ENCODE results near the gene OSMR. TPM values are rescaled to one million over a fixed set of nuclear protein-coding genes. Genes with fewer than 3 reads are reported as not detected.

OSMR gene
- total RNA-seq (2014; rRNA removed; shearing (Covaris generic)): not detected in 2 replicates

DNA sequence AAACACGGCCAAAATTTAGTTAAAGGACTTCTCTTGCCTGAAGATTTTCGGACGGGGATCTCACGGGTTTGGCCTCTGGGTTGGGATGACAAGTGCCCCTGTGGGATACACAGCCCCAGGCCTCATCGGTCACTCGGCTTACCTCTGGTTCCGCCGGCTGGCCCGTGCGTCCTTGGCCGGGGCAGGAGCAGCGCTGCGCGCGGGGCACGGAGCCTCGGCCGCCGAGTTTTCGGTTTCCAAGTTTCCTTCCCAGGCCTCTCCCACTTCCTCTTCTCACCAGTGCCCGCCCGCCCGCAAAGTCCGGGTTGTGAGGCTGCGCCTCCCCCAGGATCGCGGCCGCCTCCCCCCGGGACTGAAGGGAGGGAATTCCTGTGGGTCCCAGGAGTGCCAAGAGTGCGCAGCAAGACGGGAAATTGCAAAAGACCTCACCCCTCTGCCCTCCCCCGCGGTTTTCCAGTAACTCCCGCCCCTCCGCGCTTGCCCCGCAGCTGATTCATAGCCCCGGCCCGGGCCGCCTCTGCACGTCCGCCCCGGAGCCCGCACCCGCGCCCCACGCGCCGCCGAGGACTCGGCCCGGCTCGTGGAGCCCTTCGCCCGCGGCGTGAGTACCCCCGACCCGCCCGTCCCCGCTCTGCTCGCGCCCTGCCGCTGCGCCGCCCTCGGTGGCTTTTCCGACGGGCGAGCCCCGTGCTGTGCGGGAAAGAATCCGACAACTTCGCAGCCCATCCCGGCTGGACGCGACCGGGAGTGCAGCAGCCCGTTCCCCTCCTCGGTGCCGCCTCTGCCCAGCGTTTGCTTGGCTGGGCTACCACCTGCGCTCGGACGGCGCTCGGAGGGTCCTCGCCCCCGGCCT lies at the start of gene OSMR:
Gene OSMR, plus strand, starts transcription at position 487 of the 853 bp plus-strand sequence. CDS start 23,033 bp downstream, outside the sequence.
- in situ Hi-C loops (cut with HindIII; ENCODE audit: low sequenced_read_pairs): no loop called here
- DNase-seq (ENCODE audit: low spot score): no peak

DNA sequence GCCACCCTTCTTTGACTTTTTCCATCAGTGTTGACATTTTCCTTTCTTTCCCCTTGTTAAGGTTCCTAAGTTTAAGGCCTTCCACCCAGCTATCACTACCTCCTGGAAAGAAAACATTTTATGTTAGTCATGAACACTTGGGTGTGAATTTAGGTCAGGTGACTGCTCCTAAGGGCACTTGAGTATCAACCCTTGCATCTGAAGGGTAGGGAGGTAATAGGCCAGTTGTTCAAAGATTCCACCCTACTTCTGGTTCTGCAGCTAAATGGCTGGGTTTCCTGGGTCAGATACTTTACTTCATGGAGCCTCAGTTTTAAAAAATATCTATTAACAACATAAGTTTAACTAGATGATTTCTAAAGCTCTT lies 49.1 kb upstream of the OSMR start:
- DNase-seq (ENCODE audit: low spot score): no peak
- in situ Hi-C loops (cut with HindIII; ENCODE audit: low sequenced_read_pairs): no loop called here

DNA sequence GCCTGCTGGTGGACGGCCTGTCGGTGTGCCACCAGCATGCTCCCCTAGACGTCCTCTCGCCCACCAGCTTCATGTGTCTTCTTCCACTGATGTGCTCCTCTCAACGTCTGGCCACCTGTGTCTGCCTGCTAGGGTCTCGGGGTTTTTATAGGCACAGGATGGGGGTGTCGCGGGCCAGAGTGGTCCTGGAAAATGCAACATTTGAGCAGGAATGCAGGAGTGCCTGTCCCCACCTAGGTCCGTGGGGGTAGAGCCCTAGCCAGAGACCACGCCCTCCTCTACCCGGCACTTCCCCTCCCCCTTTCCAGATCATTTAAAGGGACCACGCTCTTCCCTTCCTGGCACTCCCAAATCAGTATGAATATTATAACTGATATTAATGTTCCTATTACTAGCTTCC lies 48.0 kb upstream of the OSMR start:
- DNase-seq (ENCODE audit: low spot score): no peak
- in situ Hi-C loops (cut with HindIII; ENCODE audit: low sequenced_read_pairs): no loop called here

DNA sequence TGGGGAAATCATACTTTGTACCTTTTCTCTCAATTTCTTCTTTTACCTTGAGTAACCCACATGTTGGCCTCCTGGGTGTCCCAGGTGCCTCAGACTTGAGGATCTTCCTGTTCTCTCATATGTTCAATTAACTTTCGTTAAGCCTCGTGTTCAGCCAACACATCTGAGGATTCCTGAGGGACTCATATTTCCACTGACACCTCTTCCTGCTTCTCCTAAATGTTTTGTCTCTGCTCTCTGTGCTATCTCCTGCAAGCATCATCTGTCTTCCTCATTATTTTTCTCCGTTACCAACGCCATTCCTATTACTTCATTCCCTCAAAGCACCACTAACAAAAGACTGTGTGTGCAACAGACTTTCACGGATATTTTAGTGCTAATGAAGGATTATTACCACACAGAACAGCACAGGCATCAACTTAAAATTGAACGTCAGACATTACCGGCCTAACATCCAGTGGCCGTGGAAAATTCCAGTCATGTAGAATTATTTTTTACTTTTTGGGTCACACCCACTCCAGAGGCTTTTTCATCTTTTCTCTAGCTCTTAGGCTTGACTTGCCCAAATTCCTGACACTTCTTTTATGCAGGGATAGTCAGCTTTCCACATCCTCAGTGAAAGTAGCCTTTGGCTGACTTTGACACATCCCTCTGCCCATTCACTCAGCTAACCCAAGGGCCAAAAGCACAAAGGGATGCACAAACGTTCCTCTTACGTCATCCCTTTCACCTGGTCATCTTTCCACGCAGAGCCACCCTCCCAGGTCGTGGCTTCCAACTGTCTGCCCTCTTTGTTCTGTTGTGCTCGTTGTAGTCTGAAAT lies 46.0 kb upstream of the OSMR start:
- DNase-seq (ENCODE audit: low spot score): no peak
- in situ Hi-C loops (cut with HindIII; ENCODE audit: low sequenced_read_pairs): loop anchor here (10.0 kb wide), 1 partner anchor 355 kb away; no protein-coding TSS in a partner anchor

DNA sequence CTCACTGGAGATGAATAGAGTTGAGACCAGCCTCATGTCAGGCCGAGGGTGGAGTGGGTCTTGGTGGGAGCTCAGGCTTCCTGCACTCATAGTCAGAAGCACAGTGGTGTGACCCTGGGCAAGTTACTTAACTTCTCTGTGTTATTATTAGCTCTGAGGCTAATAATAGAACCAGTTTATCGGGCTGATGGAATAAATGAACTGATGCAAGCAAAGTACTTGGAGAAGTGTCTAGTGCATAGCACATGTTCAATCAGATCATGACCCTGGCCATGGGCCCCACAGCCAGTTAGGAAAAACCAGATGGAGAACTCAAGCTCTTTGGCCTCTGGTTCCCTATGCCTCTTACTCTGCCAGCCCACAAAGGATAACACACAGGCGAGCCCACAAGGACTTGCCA lies 45.3 kb upstream of the OSMR start:
- DNase-seq (ENCODE audit: low spot score): no peak
- in situ Hi-C loops (cut with HindIII; ENCODE audit: low sequenced_read_pairs): loop anchor here (10.0 kb wide), 1 partner anchor 356 kb away; no protein-coding TSS in a partner anchor

DNA sequence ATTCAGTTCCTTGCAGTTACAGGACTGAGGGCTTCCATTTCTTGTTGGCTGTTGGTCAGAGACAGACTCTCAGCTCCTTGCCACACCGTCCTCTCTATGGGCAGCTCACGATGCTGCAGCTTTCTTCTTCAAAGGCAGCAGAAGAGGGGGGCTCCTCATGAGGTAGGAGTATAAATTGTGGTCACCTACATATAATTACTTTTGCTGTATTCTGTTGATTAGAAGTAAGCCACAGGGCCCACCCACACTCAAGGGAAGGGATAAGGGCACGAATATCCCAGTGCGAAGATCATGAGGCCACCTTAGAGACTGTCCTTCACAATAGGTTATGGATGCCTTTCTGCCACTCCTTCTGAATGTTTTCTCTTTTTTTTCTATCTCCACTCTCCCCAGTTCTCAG lies 43.7 kb upstream of the OSMR start:
- in situ Hi-C loops (cut with HindIII; ENCODE audit: low sequenced_read_pairs): loop anchor here (10.0 kb wide), 1 partner anchor 357 kb away; no protein-coding TSS in a partner anchor
- no peak for DNase-seq (ENCODE audit: low spot score)

DNA sequence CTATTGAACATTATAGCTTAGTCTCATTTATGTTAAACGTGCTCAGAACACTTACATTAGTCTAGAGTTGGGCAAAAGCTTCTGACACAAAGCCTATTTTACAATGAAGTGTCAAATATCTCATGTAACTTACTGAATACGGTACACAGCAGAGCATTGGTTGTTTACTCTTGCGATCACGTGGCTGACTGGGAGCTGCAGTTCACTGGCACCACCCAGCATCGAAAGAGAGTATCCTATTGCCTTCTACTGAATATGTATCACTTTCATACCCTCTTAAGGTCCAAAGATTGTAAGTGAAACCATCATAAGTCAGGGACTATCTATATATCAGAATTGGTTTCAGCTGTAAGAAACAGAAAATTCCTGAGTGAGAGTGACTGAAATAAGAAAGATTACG lies 42.6 kb upstream of the OSMR start:
- DNase-seq (ENCODE audit: low spot score): no peak
- in situ Hi-C loops (cut with HindIII; ENCODE audit: low sequenced_read_pairs): loop anchor here (10.0 kb wide), 1 partner anchor 358 kb away; no protein-coding TSS in a partner anchor

DNA sequence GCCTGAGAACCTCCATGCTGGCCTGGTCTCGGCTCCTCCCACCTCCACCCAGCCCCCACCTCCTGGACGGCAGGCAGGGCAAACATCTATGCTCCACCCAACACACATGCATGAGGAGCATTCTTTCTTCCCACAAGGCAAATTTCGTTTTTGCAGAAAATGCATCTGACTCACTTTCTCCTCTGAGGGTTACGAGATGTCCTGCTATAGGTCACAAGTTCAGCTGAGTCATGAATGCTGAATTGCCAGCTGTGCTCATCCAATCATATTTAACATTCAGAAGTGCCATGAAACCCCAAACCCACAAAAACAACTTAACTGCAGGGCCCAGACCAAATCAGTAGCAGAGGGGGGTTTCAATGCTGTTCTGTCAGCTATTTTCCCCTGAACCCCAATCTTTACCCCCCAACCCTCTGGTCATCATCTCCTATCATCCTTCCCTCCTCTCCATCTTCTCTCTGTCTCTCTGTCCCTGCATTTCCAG lies 39.0 kb upstream of the OSMR start:
- in situ Hi-C loops (cut with HindIII; ENCODE audit: low sequenced_read_pairs): loop anchor here (10.0 kb wide), 1 partner anchor 362 kb away; no protein-coding TSS in a partner anchor

DNA sequence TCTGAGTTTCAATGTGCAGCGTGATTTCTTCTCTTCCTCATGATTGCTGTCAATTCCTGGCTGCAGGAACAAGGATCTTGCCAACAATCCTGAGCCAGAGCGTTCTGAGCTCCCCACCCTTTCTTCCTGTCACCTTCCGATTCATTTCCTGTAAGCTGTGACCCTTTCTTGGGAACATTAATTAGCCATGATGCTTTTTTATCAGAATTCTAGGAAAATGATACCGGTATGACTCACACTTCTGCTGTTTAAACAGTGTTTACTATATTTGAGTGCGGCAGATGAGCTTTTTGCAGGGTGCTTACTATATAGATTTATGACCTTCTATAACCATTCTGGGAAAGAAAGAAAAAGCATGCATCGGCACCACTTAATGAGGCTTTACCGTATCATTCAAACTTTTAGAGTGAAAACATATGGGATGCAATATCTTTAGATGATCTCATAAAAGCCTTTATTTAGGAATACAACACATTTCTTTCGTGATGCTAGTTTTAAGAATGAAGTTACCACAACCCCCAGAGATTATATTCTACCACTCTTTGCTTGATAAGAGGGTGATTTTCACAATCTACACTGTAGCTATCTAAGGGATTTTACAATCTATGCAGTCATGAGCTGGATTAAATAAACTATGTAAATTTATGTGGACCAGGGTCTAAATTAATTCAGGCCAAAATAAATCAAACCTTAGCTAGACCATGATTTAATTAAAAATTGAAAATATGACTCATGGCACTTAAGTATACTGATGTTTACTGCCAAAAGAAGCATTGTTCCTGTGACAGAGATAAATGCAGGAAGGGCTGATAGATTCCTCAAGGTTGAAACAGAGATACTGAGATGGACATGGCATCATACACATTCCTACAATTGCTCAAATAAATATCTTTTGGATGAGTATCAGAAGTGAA lies 38.0 kb upstream of the OSMR start:
- no peak for DNase-seq (ENCODE audit: low spot score)
- in situ Hi-C loops (cut with HindIII; ENCODE audit: low sequenced_read_pairs): loop anchor here (10.0 kb wide), 1 partner anchor 363 kb away; no protein-coding TSS in a partner anchor

More for the DNA sequence above, 39.0 kb upstream of the OSMR start:
- no peak for DNase-seq (ENCODE audit: low spot score)

DNA sequence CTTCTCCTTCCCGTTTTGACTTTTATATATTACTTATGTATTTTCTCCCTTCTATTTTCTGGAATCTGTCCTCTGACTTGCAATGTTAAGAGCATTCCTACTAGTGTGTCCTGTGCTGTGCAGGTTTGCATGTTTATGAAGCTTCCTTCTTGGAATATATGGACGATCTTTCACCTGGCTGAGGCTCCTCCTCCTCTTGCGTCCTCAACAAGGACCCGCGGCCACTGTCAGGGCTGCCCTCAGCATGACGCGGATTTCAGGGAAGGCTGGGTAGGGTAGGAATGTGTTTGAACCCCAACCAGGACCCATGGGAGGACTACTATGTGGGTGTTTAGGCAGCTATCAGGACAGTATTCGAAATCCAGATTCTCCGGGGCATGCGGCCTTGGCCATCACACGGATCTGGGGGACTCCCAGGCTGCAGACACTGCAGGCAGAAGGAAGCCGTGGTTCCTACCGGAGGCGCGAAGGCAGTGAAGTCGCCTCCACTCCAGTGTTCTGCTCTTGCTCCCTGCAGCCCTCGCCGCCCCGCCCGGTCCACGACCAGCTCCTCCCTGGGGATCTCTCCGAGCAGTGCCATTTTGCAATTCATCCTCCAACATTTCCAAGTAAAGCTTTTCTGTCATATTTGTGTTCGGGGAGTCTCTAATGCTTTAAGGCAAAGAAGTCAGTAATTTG lies 37.0 kb upstream of the OSMR start:
- in situ Hi-C loops (cut with HindIII; ENCODE audit: low sequenced_read_pairs): loop anchor here (10.0 kb wide), 1 partner anchor 364 kb away; no protein-coding TSS in a partner anchor
- DNase-seq (ENCODE audit: low spot score): no peak

DNA sequence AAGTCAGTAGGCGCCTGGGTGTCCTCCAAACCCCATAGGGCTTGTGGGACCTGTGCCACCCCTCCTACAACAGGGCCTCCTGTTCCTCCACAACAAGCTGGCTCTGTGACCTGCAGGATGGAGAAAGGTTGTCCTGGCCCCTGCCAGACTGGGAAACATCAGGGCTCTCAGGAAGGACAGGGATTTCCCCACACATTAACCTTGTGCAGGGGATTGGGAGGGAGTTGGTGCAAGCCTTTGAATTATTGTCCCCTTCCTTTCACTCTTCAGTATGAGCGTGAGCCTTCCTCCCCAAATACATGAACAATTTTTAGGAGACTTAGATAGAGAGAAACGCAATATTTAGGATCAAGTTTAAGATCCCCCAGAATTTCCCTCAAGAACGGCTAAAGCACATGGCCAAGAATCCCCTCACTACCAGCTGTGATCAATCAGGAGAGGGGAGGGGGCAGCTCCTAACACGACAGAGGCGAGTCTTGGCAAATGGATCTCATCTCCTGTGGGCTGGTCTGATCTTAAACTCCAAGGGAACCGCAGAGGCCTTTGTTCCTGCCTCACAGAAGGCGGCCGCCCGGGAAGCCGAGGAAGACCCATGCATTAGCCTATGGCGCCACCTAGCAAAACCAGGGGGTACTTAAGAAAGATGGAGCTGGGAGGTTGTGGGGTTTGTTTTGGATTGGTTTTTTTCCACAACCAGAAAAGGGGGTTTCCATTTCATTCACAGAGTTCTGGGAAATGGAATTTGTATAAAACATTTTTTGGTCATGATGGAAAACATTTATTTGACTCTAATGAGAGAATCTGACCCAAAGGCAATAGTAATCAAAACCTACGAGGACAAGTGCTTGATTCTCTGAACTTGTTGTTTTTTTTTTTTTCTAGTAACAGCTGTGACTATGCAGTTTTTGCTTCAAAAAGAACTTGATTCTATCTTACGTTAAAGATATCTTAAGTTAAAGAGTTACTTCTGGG lies 36.1 kb upstream of the OSMR start:
- in situ Hi-C loops (cut with HindIII; ENCODE audit: low sequenced_read_pairs): loop anchor here (10.0 kb wide), 1 partner anchor 365 kb away; no protein-coding TSS in a partner anchor
- DNase-seq (ENCODE audit: low spot score): peak; percentile 80

DNA sequence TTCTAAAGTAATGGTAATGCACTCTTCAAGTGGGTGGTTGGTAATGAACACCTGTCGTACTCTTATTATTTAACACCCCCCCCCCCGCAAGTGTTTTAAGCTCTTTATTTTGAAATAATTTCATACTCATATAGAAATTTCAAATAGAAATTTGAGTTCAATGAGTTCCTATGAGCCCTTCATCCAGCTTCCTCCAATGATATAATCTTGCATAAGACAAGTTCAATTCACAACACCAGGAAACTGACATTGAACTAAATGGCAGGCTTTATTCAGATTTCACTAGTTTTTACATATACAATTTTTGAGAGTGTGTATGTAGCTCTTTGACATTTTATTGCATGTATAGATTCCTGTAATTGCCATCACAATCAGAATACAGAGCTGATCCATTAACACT lies 30.9 kb upstream of the OSMR start:
- in situ Hi-C loops (cut with HindIII; ENCODE audit: low sequenced_read_pairs): no loop called here
- DNase-seq (ENCODE audit: low spot score): no peak

DNA sequence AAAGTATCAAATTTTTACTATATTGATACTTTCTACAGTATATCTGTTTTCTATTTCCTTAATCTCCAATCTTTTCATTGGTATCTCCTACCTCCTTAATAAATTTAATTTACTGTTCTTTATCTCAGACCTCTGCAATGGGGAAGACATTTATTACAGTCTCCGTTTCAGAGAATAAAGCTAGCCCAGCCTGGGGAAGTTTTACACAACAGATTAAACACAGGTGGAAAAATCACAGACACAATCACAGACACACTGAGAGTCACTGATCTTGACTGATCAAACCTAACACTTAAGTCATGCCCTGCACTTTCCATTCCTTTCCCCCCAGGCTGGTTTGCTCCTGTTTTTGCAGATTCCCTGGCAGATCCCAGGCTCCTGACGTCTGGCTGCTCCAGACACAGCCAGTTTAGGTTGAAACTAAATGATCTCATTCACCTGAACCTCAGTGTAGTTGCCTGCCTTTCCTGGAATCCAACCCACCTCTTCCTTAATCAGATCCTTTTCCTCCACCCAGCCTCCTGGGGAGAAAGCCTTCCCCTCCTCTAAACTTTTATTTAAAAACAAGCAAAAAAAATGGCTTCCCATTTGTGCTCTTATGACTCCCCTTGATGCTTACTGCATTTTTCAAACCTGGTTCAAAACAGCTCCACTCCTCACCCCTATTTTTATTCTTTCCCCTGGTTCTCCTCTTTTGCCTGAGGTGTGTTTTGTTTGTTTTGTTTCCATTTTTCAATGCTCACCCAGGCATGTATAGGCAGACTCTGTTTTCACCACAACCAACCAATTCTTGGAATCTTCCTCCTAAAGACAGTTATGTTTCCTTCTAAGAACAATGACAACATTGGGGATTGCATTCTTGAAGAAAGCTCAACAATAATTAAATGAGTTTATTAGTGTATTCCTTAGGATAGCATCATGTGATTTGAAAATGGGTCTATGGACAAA lies 29.5 kb upstream of the OSMR start:
- in situ Hi-C loops (cut with HindIII; ENCODE audit: low sequenced_read_pairs): no loop called here
- DNase-seq (ENCODE audit: low spot score): no peak

DNA sequence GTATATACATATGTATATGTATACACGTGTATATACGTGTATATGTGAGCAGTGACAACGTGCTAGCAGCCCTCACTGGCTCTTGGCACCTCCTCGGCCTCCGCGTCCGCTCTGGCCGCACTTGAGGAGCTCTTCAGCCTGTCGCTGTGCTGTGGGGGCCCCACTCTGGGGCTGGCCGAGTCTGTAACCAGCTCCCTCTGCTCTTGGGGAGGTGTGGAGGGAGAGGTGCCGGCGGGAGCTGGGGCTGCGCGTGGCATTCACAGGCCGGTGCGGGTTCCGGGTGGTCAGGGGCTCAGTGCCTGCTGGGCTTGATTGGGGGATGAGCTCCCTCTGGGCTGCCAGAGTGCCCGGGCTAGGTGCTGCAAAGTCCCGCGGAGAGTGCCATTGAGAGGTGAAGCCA lies 24.1 kb upstream of the OSMR start:
- DNase-seq (ENCODE audit: low spot score): no peak
- in situ Hi-C loops (cut with HindIII; ENCODE audit: low sequenced_read_pairs): no loop called here

DNA sequence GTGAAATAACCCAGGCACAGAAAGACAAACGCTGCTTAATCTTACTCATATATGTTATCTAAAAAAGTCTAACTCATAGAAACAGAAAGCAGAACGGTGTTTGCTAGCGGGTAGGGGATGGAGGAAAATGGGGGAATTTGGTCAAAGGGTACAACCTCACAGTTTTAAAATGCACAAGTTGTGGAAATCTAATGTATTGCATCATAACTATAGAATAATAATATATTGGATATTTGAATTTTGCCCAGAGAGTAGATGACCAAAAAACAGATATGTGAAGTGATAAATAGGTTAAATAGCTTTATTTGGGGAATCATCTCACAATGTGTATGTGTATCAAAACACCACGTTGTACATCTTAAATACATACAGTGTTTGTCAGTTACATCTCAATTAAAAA lies 22.3 kb upstream of the OSMR start:
- DNase-seq (ENCODE audit: low spot score): no peak
- in situ Hi-C loops (cut with HindIII; ENCODE audit: low sequenced_read_pairs): no loop called here

DNA sequence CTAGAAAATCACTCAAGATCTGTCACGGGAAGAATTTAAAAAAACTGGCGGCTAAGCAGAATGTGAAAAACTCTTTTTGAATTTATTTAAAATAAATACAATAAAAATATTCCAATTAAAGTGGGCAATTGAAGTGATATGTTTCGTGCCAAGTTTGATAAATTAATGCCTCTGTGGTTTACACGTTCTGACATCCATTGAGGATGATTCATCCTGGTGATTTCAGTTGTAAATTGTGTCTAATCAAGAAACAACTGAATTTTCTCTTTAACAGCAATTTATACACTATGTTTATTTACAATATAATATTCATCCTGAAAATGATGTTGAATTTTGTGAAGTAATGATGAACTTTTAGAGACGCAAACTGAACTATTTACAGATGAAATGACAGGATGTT lies 21.0 kb upstream of the OSMR start:
- in situ Hi-C loops (cut with HindIII; ENCODE audit: low sequenced_read_pairs): no loop called here
- DNase-seq (ENCODE audit: low spot score): no peak
